Measurements from ENCODE around the gene MRPL53. TPM values are rescaled to one million over a fixed set of nuclear protein-coding genes. Genes with fewer than 3 reads are reported as not detected.

Gene MRPL53
- total and polyA plus RNA-seq, 2 of the 4 experiments (the other 2 are of a cell fraction) = 5.2 to 39.0 TPM

DNA sequence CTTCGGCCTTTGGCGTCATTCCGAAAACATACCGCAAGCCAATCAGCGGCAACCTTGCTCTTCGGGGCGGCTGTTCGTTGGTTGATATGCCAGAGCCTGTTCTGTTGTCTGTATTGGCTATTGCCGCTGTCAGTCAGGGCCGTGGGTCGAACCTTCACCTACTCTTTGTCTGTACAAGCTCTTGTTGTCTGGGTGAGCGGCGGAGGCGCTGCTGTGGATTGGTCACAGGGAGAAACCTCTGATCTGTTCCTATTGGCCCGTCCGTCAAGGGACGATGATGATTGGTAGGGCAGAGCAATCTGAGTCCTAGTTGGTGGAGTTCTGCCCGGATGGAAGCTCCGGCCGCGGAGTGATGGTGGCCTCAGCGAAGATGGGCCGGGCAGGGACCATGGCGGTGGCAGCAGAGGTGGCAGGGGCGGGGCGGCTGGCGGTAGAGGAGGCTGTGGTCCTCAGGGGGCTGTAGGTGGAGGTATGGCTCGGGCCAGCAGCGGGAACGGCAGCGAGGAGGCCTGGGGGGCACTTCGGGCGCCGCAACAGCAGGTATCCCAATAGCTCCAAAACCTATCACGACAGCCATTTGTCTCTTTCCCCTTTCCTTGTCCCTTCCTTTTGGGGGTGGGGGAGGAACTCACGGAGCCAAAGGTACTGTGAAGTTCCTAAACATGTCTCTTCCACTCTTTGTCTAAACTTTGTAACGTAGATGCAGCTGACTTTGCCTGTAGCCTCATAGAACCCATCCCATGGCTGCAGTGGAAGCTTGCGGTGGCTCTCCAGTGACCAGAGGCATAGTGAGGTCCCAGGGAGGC lies 14.1 kb downstream of the MRPL53 start, which contains the start of gene WBP1:
Gene WBP1 (plus strand): TSS at position 307 of the 806 bp plus-strand sequence. CDS start 165 bp downstream, at position 472.
- TF ChIP-seq CHD1 (IDR thresholded peaks at IDR 0.05; ENCODE audit: low read depth, low read length) (no peak), MAFK (IDR thresholded peaks at IDR 0.05; ENCODE audit: low read depth, low read length) (no peak), RFX5 (IDR thresholded peaks at IDR 0.05; ENCODE audit: low read depth, low read length) (peak; percentile 54), FOS (IDR thresholded peaks at IDR 0.05; ENCODE audit: low read depth, low read length) (peak; percentile 78; the same call in 1 of the 2 replicates), CEBPB (IDR thresholded peaks at IDR 0.05; ENCODE audit: low read depth, low read length) (no peak), SMC3 (IDR thresholded peaks at IDR 0.05; ENCODE audit: low read depth, low read length) (no peak), RCOR1 (IDR thresholded peaks at IDR 0.05; ENCODE audit: insufficient replicate concordance, low read length) (no peak), MAZ (IDR thresholded peaks at IDR 0.05; ENCODE audit: borderline replicate concordance, low read depth, low read length) (0 out of 2 replicates have a peak, but pooled peaks have one; percentile 5)
- TF ChIP-seq, protein P1, sequence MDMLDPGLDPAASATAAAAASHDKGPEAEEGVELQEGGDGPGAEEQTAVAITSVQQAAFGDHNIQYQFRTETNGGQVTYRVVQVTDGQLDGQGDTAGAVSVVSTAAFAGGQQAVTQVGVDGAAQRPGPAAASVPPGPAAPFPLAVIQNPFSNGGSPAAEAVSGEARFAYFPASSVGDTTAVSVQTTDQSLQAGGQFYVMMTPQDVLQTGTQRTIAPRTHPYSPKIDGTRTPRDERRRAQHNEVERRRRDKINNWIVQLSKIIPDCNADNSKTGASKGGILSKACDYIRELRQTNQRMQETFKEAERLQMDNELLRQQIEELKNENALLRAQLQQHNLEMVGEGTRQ (IDR thresholded peaks at IDR 0.05; ENCODE audit: low read depth, low read length) = no peak; the same call in 1 of the 2 replicates
- TF ChIP-seq, protein P2, sequence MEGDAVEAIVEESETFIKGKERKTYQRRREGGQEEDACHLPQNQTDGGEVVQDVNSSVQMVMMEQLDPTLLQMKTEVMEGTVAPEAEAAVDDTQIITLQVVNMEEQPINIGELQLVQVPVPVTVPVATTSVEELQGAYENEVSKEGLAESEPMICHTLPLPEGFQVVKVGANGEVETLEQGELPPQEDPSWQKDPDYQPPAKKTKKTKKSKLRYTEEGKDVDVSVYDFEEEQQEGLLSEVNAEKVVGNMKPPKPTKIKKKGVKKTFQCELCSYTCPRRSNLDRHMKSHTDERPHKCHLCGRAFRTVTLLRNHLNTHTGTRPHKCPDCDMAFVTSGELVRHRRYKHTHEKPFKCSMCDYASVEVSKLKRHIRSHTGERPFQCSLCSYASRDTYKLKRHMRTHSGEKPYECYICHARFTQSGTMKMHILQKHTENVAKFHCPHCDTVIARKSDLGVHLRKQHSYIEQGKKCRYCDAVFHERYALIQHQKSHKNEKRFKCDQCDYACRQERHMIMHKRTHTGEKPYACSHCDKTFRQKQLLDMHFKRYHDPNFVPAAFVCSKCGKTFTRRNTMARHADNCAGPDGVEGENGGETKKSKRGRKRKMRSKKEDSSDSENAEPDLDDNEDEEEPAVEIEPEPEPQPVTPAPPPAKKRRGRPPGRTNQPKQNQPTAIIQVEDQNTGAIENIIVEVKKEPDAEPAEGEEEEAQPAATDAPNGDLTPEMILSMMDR (conservative IDR thresholded peaks at IDR 0.05; ENCODE audit: low read depth, low read length) = no peak
- dilution Hi-C loops (cut with HindIII; ENCODE audit: low sequenced_read_pairs, unreplicated experiment) = no loop called here
- Histone ChIP-seq H3K9me3 (ENCODE audit: control insufficient read depth, insufficient read depth, low read length) (no peaks in the 10 kb centered on the region), H3K18ac (ENCODE audit: low read depth, low read length) (no peak within 1 kb of the TSS), H3K4ac (ENCODE audit: low read depth, low read length) (peak within 1 kb of the TSS; percentile 96), H2AFZ (replicated peaks; ENCODE audit: low read length, poor library complexity) (peak within 1 kb of the TSS; percentile 92), H2AK5ac (ENCODE audit: low read depth, low read length) (peak within 1 kb of the TSS; percentile 80), H3K27ac (ENCODE audit: insufficient read depth, low read length) (peak within 1 kb of the TSS; percentile 70), H4K91ac (ENCODE audit: insufficient read depth, low read depth, low read length) (peak within 1 kb of the TSS; percentile 83), H2BK15ac (ENCODE audit: low read depth, low read length) (peak within 1 kb of the TSS; percentile 33; the same call in 1 of the 3 replicates), H4K20me1 (ENCODE audit: insufficient read depth, low read length) (no peaks in the 10 kb centered on the region), H3K79me1 (ENCODE audit: low read depth in 1 of 2, low read length in 2 of 2) (peaks cover 18 to 51% of the 10 kb centered on the region in 2 experiments), H2BK20ac (ENCODE audit: low read depth, low read length) (no peak within 1 kb of the TSS), H3K9ac (ENCODE audit: low read depth, low read length) (peak within 1 kb of the TSS; percentile 86), H2BK5ac (ENCODE audit: low read depth, low read length, poor library complexity, severe bottlenecking) (peak within 1 kb of the TSS; percentile 77), H3K9me1 (ENCODE audit: insufficient read depth, low read length) (0 out of 2 replicates have a peak, but pooled peaks cover 3% of the 10 kb centered on the region), H3K4me1 (ENCODE audit: control insufficient read depth, insufficient read depth, low read length) (peaks cover 10% of the 10 kb centered on the region), H4K8ac (ENCODE audit: low read depth in 2 of 2, low read length in 2 of 2) (peak within 1 kb of the TSS; percentile 66 to 95), H3K36me3 (ENCODE audit: control insufficient read depth, insufficient read depth, low read length) (peaks cover 21% of the 10 kb centered on the region), H3K56ac (ENCODE audit: extremely low read depth, insufficient read depth, low read length) (peak within 1 kb of the TSS; percentile 92), H2BK120ac (ENCODE audit: low read depth, low read length) (0 out of 2 replicates have a peak within 1 kb of the TSS, but pooled peaks have one; percentile 45), H4K5ac (ENCODE audit: low read depth, low read length) (peak within 1 kb of the TSS; percentile 78), H3K4me3 (ENCODE audit: insufficient read depth, low read depth, low read length) (peak within 1 kb of the TSS; percentile 80), H3K23ac (ENCODE audit: low read depth, low read length) (peak within 1 kb of the TSS; percentile 94), H3K14ac (replicated peaks; ENCODE audit: low read depth, low read length) (peak within 1 kb of the TSS; percentile 97), H2AK9ac (replicated peaks; ENCODE audit: low read depth, low read length, poor library complexity) (peak within 1 kb of the TSS; percentile 97), H3K27me3 (ENCODE audit: control insufficient read depth, insufficient read depth, low read length) (no peaks in the 10 kb centered on the region), H3K4me2 (ENCODE audit: low read depth, low read length) (peak within 1 kb of the TSS; percentile 92)
- WGBS, 2 experiments (ENCODE audit: extremely low coverage in 2 of 2, insufficient read length in 1 of 2) = no CpG with 5 or more reads among the region's 38 CpGs
- CTCF ChIA-PET = interaction anchor here (0.6 kb wide), 1 partner anchor 11 kb away, joined by 4 read pairs; no protein-coding TSS in a partner anchor
- intact Hi-C loops (cut with micrococcal nuclease) = no loop called here
- ATAC-seq (ENCODE audit: low read depth) (peak; percentile 86), DNase-seq (peak; percentile 100)
- BruUV-seq (replicated peaks) = no TSS peak
- POLR2A ChIA-PET (ENCODE audit: unreplicated experiment) = interaction anchor here (0.9 kb wide), 1 partner anchor 24 kb away, joined by 5 read pairs; the partner anchor contains the start of genes CCDC142 and TTC31
- in situ Hi-C loops (cut with MboI; ENCODE audit: low sequenced_read_pairs) = no loop called here
